ENCODE results near the gene PTPN5. TPM values are rescaled to one million over a fixed set of nuclear protein-coding genes. Genes with fewer than 3 reads are reported as not detected.

The PTPN5 gene
- total and polyA plus RNA-seq, 8 donors, result 0.19 to 2.9 (median 0.38) TPM; not detected in 3

DNA sequence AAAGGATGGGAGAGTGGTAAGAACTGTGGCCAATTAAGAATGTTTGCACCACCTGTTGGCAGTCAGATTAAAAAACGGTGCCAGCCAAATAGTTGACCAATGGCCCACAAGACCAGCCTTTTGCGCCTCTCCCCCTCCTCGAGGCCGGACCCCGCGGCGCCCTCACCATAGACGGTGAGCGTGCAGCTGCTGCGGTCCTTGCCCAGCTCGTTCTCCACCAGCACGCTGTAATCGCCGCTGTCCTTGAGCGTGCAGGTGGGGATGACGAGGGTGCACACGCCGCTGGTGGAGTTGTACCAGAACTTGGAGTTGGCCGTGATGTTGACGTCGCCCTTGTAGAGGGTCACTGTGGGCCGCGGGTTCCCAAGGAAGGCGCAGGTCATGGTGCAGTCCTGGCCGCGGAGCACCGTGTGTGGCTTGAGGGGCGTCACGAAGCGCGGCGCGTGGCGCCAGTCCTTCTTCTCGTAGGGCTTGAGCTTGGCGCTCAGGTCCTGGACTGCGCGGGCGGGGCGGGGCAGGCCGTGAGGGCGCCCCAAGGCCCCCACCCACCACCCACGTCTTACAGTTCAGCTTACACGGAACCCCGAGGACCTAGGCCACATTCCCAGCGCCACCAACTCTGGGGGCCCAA is 85.8 kb downstream of the PTPN5 start:
- Histone ChIP-seq H3K9me3 (no peaks in the 10 kb centered on the region), H3K4me1 (peaks cover 14 to 27% (median 25%) of the 10 kb centered on the region in 4 donors), H3K4me3 (peak overlapping the region; percentile 54 to 60 (median 58)), H3K27me3 (peaks cover 0 to 12% (median 0%) of the 10 kb centered on the region in 3 donors), H3K27ac (peak overlapping the region in 4 of 5 donors; percentile 77 to 87 (median 83)), H3K36me3 (peaks cover 0 to 19% (median 16%) of the 10 kb centered on the region in 4 donors)
- intact Hi-C loops (cut with DNase I; ENCODE audit: low total_unique reads), result no loop called here
- peak; percentile 35 to 77 for DNase-seq
- 0 to 4% (median 2%) methylated on average over 29 to 46 of the region's 46 CpGs for WGBS, 5 donors
- TF ChIP-seq POLR2AphosphoS5 (IDR thresholded peaks at IDR 0.05) (peak in 2 of 3 donors; percentile 3 to 38), EP300 (IDR thresholded peaks at IDR 0.05) (no peak)

DNA sequence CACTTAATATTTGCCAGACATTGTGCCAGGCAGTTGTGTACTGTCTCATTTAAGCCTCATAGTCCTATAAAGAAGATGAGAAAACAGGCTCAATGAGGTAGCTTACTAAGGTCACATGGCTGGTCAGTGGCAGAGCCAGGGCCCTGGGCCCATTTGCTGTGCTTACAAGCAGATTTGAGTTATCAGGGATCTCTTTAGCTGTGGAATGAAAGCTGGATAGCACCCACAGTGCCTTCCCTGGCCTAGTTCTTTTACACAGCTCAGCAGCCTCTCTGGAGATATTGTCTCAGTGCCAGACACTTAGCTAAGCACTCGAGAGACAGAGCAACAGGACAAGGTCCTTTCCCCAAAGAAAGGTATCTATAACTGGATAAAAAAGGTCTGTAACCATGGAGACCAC is 86.9 kb downstream of the PTPN5 start:
- Histone ChIP-seq H3K27ac (no peak overlapping the region), H3K27me3 (peaks cover 0 to 12% (median 0%) of the 10 kb centered on the region in 3 donors), H3K36me3 (peaks cover 0 to 19% (median 16%) of the 10 kb centered on the region in 4 donors), H3K4me3 (no peak overlapping the region), H3K9me3 (no peaks in the 10 kb centered on the region), H3K4me1 (peaks cover 14 to 35% (median 32%) of the 10 kb centered on the region in 4 donors)
- no peak for DNase-seq
- intact Hi-C loops (cut with DNase I; ENCODE audit: low total_unique reads), result no loop called here
- TF ChIP-seq, protein P1, sequence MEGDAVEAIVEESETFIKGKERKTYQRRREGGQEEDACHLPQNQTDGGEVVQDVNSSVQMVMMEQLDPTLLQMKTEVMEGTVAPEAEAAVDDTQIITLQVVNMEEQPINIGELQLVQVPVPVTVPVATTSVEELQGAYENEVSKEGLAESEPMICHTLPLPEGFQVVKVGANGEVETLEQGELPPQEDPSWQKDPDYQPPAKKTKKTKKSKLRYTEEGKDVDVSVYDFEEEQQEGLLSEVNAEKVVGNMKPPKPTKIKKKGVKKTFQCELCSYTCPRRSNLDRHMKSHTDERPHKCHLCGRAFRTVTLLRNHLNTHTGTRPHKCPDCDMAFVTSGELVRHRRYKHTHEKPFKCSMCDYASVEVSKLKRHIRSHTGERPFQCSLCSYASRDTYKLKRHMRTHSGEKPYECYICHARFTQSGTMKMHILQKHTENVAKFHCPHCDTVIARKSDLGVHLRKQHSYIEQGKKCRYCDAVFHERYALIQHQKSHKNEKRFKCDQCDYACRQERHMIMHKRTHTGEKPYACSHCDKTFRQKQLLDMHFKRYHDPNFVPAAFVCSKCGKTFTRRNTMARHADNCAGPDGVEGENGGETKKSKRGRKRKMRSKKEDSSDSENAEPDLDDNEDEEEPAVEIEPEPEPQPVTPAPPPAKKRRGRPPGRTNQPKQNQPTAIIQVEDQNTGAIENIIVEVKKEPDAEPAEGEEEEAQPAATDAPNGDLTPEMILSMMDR (IDR thresholded peaks at IDR 0.05), result no peak
- TF ChIP-seq POLR2AphosphoS5 (IDR thresholded peaks at IDR 0.05) (no peak), EP300 (IDR thresholded peaks at IDR 0.05) (no peak), POLR2A (IDR thresholded peaks at IDR 0.05) (no peak)
- 48 to 60% (median 57%) methylated on average over 1 of the region's 1 CpG for WGBS, 5 donors

DNA sequence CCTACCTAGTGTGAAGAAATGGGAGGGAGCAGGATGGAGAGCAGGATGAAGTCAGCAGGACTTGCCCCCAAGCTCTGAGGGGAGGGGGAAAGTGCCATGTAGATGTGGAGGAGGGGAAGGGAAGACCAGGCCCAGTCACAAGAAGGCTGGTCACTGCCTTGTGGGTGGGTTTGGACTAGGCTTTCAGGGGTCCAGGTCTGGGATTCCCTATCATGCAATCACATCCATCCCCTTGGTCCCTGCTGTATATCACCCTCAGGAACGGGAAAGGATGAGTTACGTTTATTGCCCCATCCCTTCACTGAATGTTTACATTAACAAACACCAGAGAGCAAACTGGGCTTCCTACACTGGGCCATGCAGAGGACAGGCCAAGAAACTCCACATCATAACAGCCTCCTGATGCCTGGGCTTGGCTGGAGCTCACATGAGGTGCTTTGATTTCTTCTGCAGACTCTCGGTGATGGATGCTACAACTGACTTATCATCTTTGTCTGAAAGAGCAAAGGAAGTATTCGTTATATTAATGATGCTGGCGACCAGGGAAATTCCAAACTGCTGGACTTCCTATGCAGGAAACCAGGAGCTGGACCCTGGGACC is 87.5 kb downstream of the PTPN5 start:
- 76 to 90% (median 87%) methylated on average over 5 of the region's 5 CpGs for WGBS, 5 donors
- H3K27ac ChIP-seq, result no peak overlapping the region
- H3K9me3 ChIP-seq, result no peaks in the 10 kb centered on the region
- intact Hi-C loops (cut with DNase I; ENCODE audit: low total_unique reads), result no loop called here
- H3K4me1 ChIP-seq, result peaks cover 14 to 41% (median 38%) of the 10 kb centered on the region in 4 donors
- peaks cover 0 to 12% (median 0%) of the 10 kb centered on the region in 3 donors for H3K27me3 ChIP-seq
- peaks cover 0 to 19% (median 16%) of the 10 kb centered on the region in 4 donors for H3K36me3 ChIP-seq
- H3K4me3 ChIP-seq, result no peak overlapping the region
- TF ChIP-seq, protein P1 (IDR thresholded peaks at IDR 0.05), result no peak
- no peak for TF ChIP-seq EP300 (IDR thresholded peaks at IDR 0.05)
- TF ChIP-seq POLR2A (IDR thresholded peaks at IDR 0.05), result no peak
- no peak for TF ChIP-seq POLR2AphosphoS5 (IDR thresholded peaks at IDR 0.05)
- no peak for DNase-seq

DNA sequence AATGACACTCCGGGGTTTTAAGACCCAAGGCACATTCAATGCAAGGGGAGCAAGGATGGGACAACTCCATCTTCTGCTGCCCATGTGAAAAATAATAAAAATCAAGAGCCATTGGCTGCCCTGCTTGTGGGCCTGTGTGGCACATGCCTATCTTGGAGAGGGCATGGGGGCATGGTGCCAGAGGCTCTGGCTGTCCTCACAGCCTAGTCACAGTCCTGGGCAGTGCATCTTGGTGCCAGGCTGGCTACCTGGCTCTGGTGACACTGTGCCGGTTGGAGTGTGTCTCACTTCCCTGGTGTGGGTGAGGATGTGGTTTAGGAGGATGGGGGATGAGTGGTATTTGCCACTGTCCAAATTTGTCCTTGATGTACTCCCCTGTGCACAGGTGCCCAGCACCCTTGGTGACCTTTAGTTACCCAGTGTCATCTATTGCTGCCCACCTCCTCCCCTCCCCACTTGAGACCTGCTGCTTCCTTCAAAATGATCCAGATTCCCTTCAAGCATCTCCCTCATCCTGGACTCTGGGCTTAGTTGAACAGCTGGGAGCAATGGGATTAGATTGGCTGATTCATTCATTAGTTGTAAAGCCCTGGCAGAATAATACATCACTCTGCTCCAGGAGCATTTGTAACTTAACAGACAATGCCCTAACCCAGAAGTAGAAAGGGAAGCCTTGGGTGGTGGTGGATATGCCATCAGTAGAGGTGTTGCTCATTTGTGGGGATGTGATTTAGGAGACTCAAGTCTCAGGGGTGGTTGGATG is 88.4 kb downstream of the PTPN5 start:
- Histone ChIP-seq H3K4me1 (peaks cover 14 to 44% (median 42%) of the 10 kb centered on the region in 4 donors), H3K27me3 (peaks cover 0 to 12% (median 0%) of the 10 kb centered on the region in 3 donors), H3K27ac (no peak overlapping the region), H3K36me3 (peaks cover 0 to 19% (median 16%) of the 10 kb centered on the region in 4 donors), H3K9me3 (no peaks in the 10 kb centered on the region), H3K4me3 (no peak overlapping the region)
- intact Hi-C loops (cut with DNase I; ENCODE audit: low total_unique reads), result no loop called here
- WGBS, 5 donors, result 43 to 88% (median 83%) methylated on average over 2 of the region's 2 CpGs
- no peak for DNase-seq
- no peak for TF ChIP-seq POLR2A (IDR thresholded peaks at IDR 0.05)
- TF ChIP-seq POLR2AphosphoS5 (IDR thresholded peaks at IDR 0.05), result no peak
- TF ChIP-seq, protein P1 (IDR thresholded peaks at IDR 0.05), result no peak
- TF ChIP-seq EP300 (IDR thresholded peaks at IDR 0.05), result no peak
